ENCODE measurements around the gene EIF4G2.
A peak's percentile ranks its signal among the peaks of the same experiment; 100 is the strongest.
"Not testable (repeated sequence)": the region's sequence is repeated elsewhere in the genome, so short reads cannot be mapped to it uniquely, and the experiment has no call there.

Gene EIF4G2

DNA sequence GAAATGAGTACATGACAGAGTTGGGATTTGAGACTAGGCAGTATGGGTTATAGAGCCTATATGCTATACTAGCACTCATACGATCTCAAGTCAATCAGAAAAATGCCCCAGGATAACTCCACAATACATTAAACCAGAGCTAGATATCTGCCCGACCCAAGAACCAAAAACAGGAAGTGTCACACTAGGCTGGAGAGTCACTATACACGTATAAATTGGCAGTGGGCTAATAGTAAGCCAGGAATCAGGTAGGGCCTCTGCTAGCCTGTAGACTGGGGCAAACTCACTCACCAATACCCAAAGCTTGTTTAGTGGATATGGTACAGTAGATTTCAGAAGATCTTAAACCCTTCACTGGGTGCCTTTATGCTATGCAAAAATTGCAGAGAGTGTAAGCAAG, 16.2 kb upstream of the EIF4G2 start:
- no peak overlapping the region for H3K4me2 ChIP-seq (ENCODE audit: low read length, poor library complexity, severe bottlenecking)
- no peak overlapping the region for H3K23ac ChIP-seq (ENCODE audit: low read length in 2 of 2)
- no peak overlapping the region for H3K4me3 ChIP-seq (ENCODE audit: insufficient read depth in 1 of 2, low read depth in 1 of 2, low read length in 2 of 2)
- no peaks in the 10 kb centered on the region for H3K79me1 ChIP-seq (replicated peaks; ENCODE audit: low read length, poor library complexity, severe bottlenecking)
- 92% methylated on average over 3 of the region's 3 CpGs for WGBS
- no peaks in the 10 kb centered on the region for H3K36me3 ChIP-seq (ENCODE audit: control insufficient read depth in 1 of 2, insufficient read depth in 2 of 2, low read depth in 1 of 2, low read length in 2 of 2)
- no peaks in the 10 kb centered on the region for H3K9me3 ChIP-seq (ENCODE audit: control insufficient read depth, low read length)
- no peak overlapping the region for H4K91ac ChIP-seq (ENCODE audit: low read length)
- H3K18ac ChIP-seq (ENCODE audit: low read depth in 1 of 2, low read length in 2 of 2) = no peak overlapping the region
- H2BK15ac ChIP-seq (ENCODE audit: low read depth, poor library complexity, severe bottlenecking) = no peak overlapping the region
- H2BK12ac ChIP-seq (ENCODE audit: low read length in 2 of 2) = no peak overlapping the region
- H2AFZ ChIP-seq (ENCODE audit: low read depth, low read length) = no peak overlapping the region
- H2AK5ac ChIP-seq (ENCODE audit: low read length, severe bottlenecking) = no peak overlapping the region
- H3K9ac ChIP-seq (ENCODE audit: low read length) = no peak overlapping the region
- no peak overlapping the region for H2BK120ac ChIP-seq (ENCODE audit: low read depth, low read length)
- H2BK5ac ChIP-seq (ENCODE audit: low read depth, low read length, poor library complexity, severe bottlenecking) = no peak overlapping the region
- H3K14ac ChIP-seq (ENCODE audit: low read length in 2 of 2) = no peak overlapping the region
- no peak overlapping the region for H4K8ac ChIP-seq (ENCODE audit: low read length)
- no peaks in the 10 kb centered on the region for H3K27me3 ChIP-seq (ENCODE audit: control insufficient read depth in 1 of 2, insufficient read depth in 1 of 2, low read length in 2 of 2)
- no peaks in the 10 kb centered on the region for H3K4me1 ChIP-seq (ENCODE audit: control insufficient read depth, insufficient read depth, low read depth, low read length)
- H3K27ac ChIP-seq (ENCODE audit: low read length, poor library complexity, severe bottlenecking) = no peak overlapping the region
- H3K4ac ChIP-seq (ENCODE audit: low read depth in 1 of 2, low read length in 2 of 2) = no peak overlapping the region
- no peak for DNase-seq

- 100% methylated on average over 2 of the region's 2 CpGs for WGBS
Observed at GRCh38 chr11:10823152-10823579, 14.4 kb upstream of the EIF4G2 start.

DNA sequence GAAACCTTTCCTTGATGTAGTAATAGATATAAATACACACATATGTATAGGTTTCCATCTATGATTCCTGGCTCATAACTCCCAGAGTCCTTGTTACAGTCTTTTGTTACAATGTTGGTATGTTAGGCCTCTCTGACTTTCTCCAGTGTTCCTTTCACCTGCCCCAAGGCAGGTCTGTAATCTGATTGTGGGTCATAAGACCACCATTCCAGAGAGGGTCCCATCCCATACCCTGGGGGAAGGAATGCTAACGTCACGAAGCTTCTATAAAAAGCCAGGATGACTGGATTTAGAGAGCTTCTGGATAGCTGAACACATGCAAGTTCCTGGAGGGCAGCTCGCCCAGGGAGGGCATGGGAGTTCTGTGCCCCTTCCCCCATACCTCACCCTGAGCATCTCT, 13.8 kb upstream of the EIF4G2 start:
- DNase-seq; H3K9me3 ChIP-seq (ENCODE audit: control insufficient read depth, low read length); H3K27me3 ChIP-seq (ENCODE audit: control insufficient read depth in 1 of 2, insufficient read depth in 1 of 2, low read length in 2 of 2); H2AK5ac ChIP-seq (ENCODE audit: low read length, severe bottlenecking); H3K4me3 ChIP-seq (ENCODE audit: insufficient read depth in 1 of 2, low read depth in 1 of 2, low read length in 2 of 2); H3K4me2 ChIP-seq (ENCODE audit: low read length, poor library complexity, severe bottlenecking); H2BK15ac ChIP-seq (ENCODE audit: low read depth, poor library complexity, severe bottlenecking); H4K8ac ChIP-seq (ENCODE audit: low read length); H3K4me1 ChIP-seq (ENCODE audit: control insufficient read depth, insufficient read depth, low read depth, low read length); H2BK12ac ChIP-seq (ENCODE audit: low read length in 2 of 2); H3K27ac ChIP-seq (ENCODE audit: low read length, poor library complexity, severe bottlenecking); H3K23ac ChIP-seq (ENCODE audit: low read length in 2 of 2); H2AFZ ChIP-seq (ENCODE audit: low read depth, low read length); H3K4ac ChIP-seq (ENCODE audit: low read depth in 1 of 2, low read length in 2 of 2); H4K91ac ChIP-seq (ENCODE audit: low read length); H3K14ac ChIP-seq (ENCODE audit: low read length in 2 of 2); H3K79me1 ChIP-seq (replicated peaks; ENCODE audit: low read length, poor library complexity, severe bottlenecking); H3K36me3 ChIP-seq (ENCODE audit: control insufficient read depth in 1 of 2, insufficient read depth in 2 of 2, low read depth in 1 of 2, low read length in 2 of 2); H2BK120ac ChIP-seq (ENCODE audit: low read depth, low read length); H3K9ac ChIP-seq (ENCODE audit: low read length); H3K18ac ChIP-seq (ENCODE audit: low read depth in 1 of 2, low read length in 2 of 2); H2BK5ac ChIP-seq (ENCODE audit: low read depth, low read length, poor library complexity, severe bottlenecking): not testable (repeated sequence)
- WGBS = no CpG with 5 or more reads among the region's 3 CpGs

More at GRCh38 chr11:10823152-10823579, 14.4 kb upstream of the EIF4G2 start:
- H3K4me2 ChIP-seq (ENCODE audit: low read length, poor library complexity, severe bottlenecking) = no peak overlapping the region
- H3K14ac ChIP-seq (ENCODE audit: low read length in 2 of 2) = no peak overlapping the region
- no peak overlapping the region for H2BK5ac ChIP-seq (ENCODE audit: low read depth, low read length, poor library complexity, severe bottlenecking)
- H2AFZ ChIP-seq (ENCODE audit: low read depth, low read length) = no peak overlapping the region
- H3K4me1 ChIP-seq (ENCODE audit: control insufficient read depth, insufficient read depth, low read depth, low read length) = no peaks in the 10 kb centered on the region
- no peaks in the 10 kb centered on the region for H3K9me3 ChIP-seq (ENCODE audit: control insufficient read depth, low read length)
- no peak overlapping the region for H3K4me3 ChIP-seq (ENCODE audit: insufficient read depth in 1 of 2, low read depth in 1 of 2, low read length in 2 of 2)
- no peak overlapping the region for H4K8ac ChIP-seq (ENCODE audit: low read length)
- H3K23ac ChIP-seq (ENCODE audit: low read length in 2 of 2) = no peak overlapping the region
- DNase-seq = no peak
- H3K18ac ChIP-seq (ENCODE audit: low read depth in 1 of 2, low read length in 2 of 2) = no peak overlapping the region
- H3K79me1 ChIP-seq (replicated peaks; ENCODE audit: low read length, poor library complexity, severe bottlenecking) = no peaks in the 10 kb centered on the region
- H2BK120ac ChIP-seq (ENCODE audit: low read depth, low read length) = no peak overlapping the region
- no peaks in the 10 kb centered on the region for H3K27me3 ChIP-seq (ENCODE audit: control insufficient read depth in 1 of 2, insufficient read depth in 1 of 2, low read length in 2 of 2)
- peak overlapping the region in 1 of 2 experiments; percentile 77 for H2BK12ac ChIP-seq (ENCODE audit: low read length in 2 of 2)
- no peak overlapping the region for H4K91ac ChIP-seq (ENCODE audit: low read length)
- no peak overlapping the region for H3K4ac ChIP-seq (ENCODE audit: low read depth in 1 of 2, low read length in 2 of 2)
- no peak overlapping the region for H2BK15ac ChIP-seq (ENCODE audit: low read depth, poor library complexity, severe bottlenecking)
- no peak overlapping the region for H3K27ac ChIP-seq (ENCODE audit: low read length, poor library complexity, severe bottlenecking)
- H3K36me3 ChIP-seq (ENCODE audit: control insufficient read depth in 1 of 2, insufficient read depth in 2 of 2, low read depth in 1 of 2, low read length in 2 of 2) = no peaks in the 10 kb centered on the region
- H3K9ac ChIP-seq (ENCODE audit: low read length) = peak overlapping the region; percentile 76
- H2AK5ac ChIP-seq (ENCODE audit: low read length, severe bottlenecking) = no peak overlapping the region

- Histone ChIP-seq H3K4me1 (ENCODE audit: control insufficient read depth, insufficient read depth, low read depth, low read length) (no peaks in the 10 kb centered on the region), H2BK120ac (ENCODE audit: low read depth, low read length) (no peak overlapping the region), H2AFZ (ENCODE audit: low read depth, low read length) (no peak overlapping the region), H3K79me1 (replicated peaks; ENCODE audit: low read length, poor library complexity, severe bottlenecking) (no peaks in the 10 kb centered on the region), H2AK5ac (ENCODE audit: low read length, severe bottlenecking) (no peak overlapping the region), H3K36me3 (ENCODE audit: control insufficient read depth in 1 of 2, insufficient read depth in 2 of 2, low read depth in 1 of 2, low read length in 2 of 2) (no peaks in the 10 kb centered on the region), H2BK12ac (ENCODE audit: low read length in 2 of 2) (no peak overlapping the region), H3K14ac (ENCODE audit: low read length in 2 of 2) (no peak overlapping the region), H4K91ac (ENCODE audit: low read length) (no peak overlapping the region), H2BK5ac (ENCODE audit: low read depth, low read length, poor library complexity, severe bottlenecking) (no peak overlapping the region), H3K23ac (ENCODE audit: low read length in 2 of 2) (no peak overlapping the region), H3K27me3 (ENCODE audit: control insufficient read depth in 1 of 2, insufficient read depth in 1 of 2, low read length in 2 of 2) (no peaks in the 10 kb centered on the region), H3K9me3 (ENCODE audit: control insufficient read depth, low read length) (no peaks in the 10 kb centered on the region), H4K8ac (ENCODE audit: low read length) (no peak overlapping the region), H3K18ac (ENCODE audit: low read depth in 1 of 2, low read length in 2 of 2) (no peak overlapping the region), H3K9ac (ENCODE audit: low read length) (no peak overlapping the region), H3K4ac (ENCODE audit: low read depth in 1 of 2, low read length in 2 of 2) (no peak overlapping the region), H2BK15ac (ENCODE audit: low read depth, poor library complexity, severe bottlenecking) (no peak overlapping the region), H3K27ac (ENCODE audit: low read length, poor library complexity, severe bottlenecking) (no peak overlapping the region), H3K4me3 (ENCODE audit: insufficient read depth in 1 of 2, low read depth in 1 of 2, low read length in 2 of 2) (no peak overlapping the region), H3K4me2 (ENCODE audit: low read length, poor library complexity, severe bottlenecking) (no peak overlapping the region)
- WGBS = no CpG with 5 or more reads among the region's 1 CpG
- DNase-seq = peak; percentile 87
Observed at GRCh38 chr11:10818594-10818993, 9.9 kb upstream of the EIF4G2 start.
